GM12891 (cell line): ENCODE measurements around the gene TRPM3.

Experiments used
- PAX5 ChIP-seq: IDR thresholded peaks from 2 replicates; pipeline ENCODE4 v1.6.1; 2011; ENCODE audit warnings: low read length, moderate library complexity, mild to moderate bottlenecking; ENCODE audit not compliant: insufficient read depth, severe bottlenecking
- POLR2A ChIP-seq: IDR thresholded peaks from 2 replicates; pipeline ENCODE4 v1.6.1; 2011; ENCODE audit warnings: low read depth, low read length, control low read depth
- POLR2AphosphoS5 ChIP-seq: IDR thresholded peaks from 2 replicates; pipeline ENCODE4 v1.6.1; 2011; ENCODE audit warnings: low read depth, low read length, control low read depth
- POU2F2 ChIP-seq: IDR thresholded peaks from 2 replicates; pipeline ENCODE4 v1.6.1; 2011; ENCODE audit warnings: low read depth, mild to moderate bottlenecking, control low read depth, low read length, moderate library complexity
- SPI1 ChIP-seq: IDR thresholded peaks from 2 replicates; pipeline ENCODE4 v1.6.1; 2011; ENCODE audit warnings: low read depth, low read length, control low read depth
- TAF1 ChIP-seq: IDR thresholded peaks from 2 replicates; pipeline ENCODE4 v1.6.1; 2011; ENCODE audit warnings: low read depth, low read length, control low read depth

- TF ChIP-seq POLR2A (no peak), TAF1 (no peak), SPI1 (no peak), POLR2AphosphoS5 (no peak), POU2F2 (no peak), PAX5 (no peak)
Observed at GRCh38 chr9:70932097-70932496, 189.3 kb downstream of the TRPM3 start.
